Activated CD4-positive, alpha-beta memory T cell treated with anti-CD3 and anti-CD28 coated beads for 36 hours (primary cell): Measurements from ENCODE around the gene LDLRAD2. TPM values are rescaled to one million over a fixed set of nuclear protein-coding genes. Genes with fewer than 3 reads are reported as not detected.
A peak's percentile ranks its signal among the peaks of the same experiment; 100 is the strongest.
"Not testable (repeated sequence)": the region's sequence is repeated elsewhere in the genome, so short reads cannot be mapped to it uniquely, and the experiment has no call there.

Experiments used
- CTCF ChIA-PET: fragments of 350-600 bp; sonication (Branson Sonifier 250); formaldehyde crosslinking; loops from one replicate; lab custom pipeline; 2021; ENCODE audit warnings: antibody characterized with exemption, inconsistent platforms; lab: Charles Lee
- POLR2A ChIA-PET: fragments of 350-600 bp; sonication (Branson Sonifier 250); formaldehyde crosslinking; loops from one replicate; lab custom pipeline; 2021; ENCODE audit warnings: antibody characterized with exemption; lab: Charles Lee
- DNase-seq: peaks from one replicate; pipeline ENCODE4 v3.0.0-alpha.2; 2020
- H3K27ac Mint-ChIP-seq: one replicate; pipeline ENCODE4 v1.8.0; 2021; ENCODE audit warnings: mixed read lengths
- H3K27me3 Mint-ChIP-seq: one replicate; pipeline ENCODE4 v1.8.0; 2021; ENCODE audit warnings: mixed read lengths
- H3K36me3 Mint-ChIP-seq: one replicate; pipeline ENCODE4 v1.8.0; 2021; ENCODE audit warnings: mixed read lengths
- H3K4me1 Mint-ChIP-seq: one replicate; pipeline ENCODE4 v1.8.0; 2021; ENCODE audit warnings: low read depth, mixed read lengths
- H3K4me3 Mint-ChIP-seq: one replicate; pipeline ENCODE4 v1.8.0; 2021; ENCODE audit warnings: mild to moderate bottlenecking, mixed read lengths
- H3K9me3 Mint-ChIP-seq: one replicate; pipeline ENCODE4 v1.8.0; 2021; ENCODE audit warnings: mixed read lengths
- intact Hi-C: fragments of 100-400 bp; cut with micrococcal nuclease; formaldehyde crosslinking; loops from one replicate; pipeline ENCODE4 v1.15.1; 2023
- total RNA-seq, 2 experiments: library from RNA; stranded (reverse); gene quantifications; one replicate each; pipeline ENCODE4 v1.2.3, GENCODE V29; 2021

Gene LDLRAD2
- total RNA-seq, 2 experiments from 2014 or later: not detected

- POLR2A ChIA-PET: no interaction called here
- H3K4me1 Mint-ChIP-seq: peaks cover 56% of the 10 kb centered on the region
- CTCF ChIA-PET: no interaction called here
- peaks cover 10% of the 10 kb centered on the region for H3K36me3 Mint-ChIP-seq
- peaks cover 3% of the 10 kb centered on the region for H3K9me3 Mint-ChIP-seq
- peak overlapping the region; percentile 75 for H3K27ac Mint-ChIP-seq
- no peak for DNase-seq
- intact Hi-C loops: no loop called here
- H3K27me3 Mint-ChIP-seq: no peaks in the 10 kb centered on the region
- H3K4me3 Mint-ChIP-seq: no peak overlapping the region
Observed at GRCh38 chr1:21775550-21775914, 36.5 kb upstream of the LDLRAD2 start.

DNA sequence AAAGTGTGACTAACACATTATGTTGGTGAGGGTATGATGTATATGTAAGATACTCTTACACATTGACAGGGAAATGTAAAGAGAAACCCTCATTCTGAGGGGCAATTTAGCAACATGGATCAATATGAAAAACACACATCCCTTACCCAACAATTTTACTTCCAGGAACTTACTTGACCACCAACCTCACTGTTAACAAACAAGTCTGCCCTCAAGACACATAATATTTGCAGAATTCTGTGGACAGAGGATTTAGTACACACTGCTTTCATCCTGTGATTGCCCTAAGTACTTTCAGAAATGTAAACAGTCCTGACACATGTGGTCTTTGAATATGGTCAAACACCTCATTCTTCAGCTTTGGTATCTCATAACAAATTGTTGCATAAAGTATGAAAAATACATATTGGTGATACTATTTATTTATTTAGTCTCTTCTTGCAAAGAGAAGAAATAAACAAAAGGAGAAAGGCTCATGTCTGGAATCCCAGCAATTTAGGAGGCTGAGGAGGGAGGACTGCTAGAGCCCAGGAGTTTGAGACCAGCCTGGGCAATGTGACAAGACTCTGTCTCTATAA, 36.0 kb upstream of the LDLRAD2 start:
- no peak for DNase-seq
- H3K36me3 Mint-ChIP-seq: peaks cover 10% of the 10 kb centered on the region
- H3K9me3 Mint-ChIP-seq: peaks cover 3% of the 10 kb centered on the region
- CTCF ChIA-PET: no interaction called here
- no peak overlapping the region for H3K4me3 Mint-ChIP-seq
- no peaks in the 10 kb centered on the region for H3K27me3 Mint-ChIP-seq
- H3K4me1 Mint-ChIP-seq: peaks cover 56% of the 10 kb centered on the region
- peak overlapping the region; percentile 75 for H3K27ac Mint-ChIP-seq
- POLR2A ChIA-PET: no interaction called here
- intact Hi-C loops: no loop called here

DNA sequence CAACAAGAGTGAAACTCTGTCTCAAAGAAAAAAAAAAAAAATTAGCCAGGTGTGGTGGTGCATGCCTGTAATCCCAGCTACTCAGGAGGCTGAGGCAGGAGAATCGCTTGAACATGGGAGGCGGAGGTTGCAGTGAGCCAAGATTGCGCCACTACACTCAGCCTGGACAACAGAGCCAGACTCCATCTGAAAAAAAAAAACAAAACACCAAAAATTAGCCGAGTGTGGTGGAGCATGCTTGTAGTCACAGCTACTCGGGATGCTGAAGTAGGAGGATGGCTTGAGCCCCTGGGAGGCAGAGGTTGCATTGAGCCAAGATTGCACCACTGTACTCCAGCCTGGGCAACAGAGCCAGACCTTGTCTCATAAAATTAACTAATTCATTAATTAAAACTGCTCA, 35.1 kb upstream of the LDLRAD2 start:
- Mint-ChIP-seq H3K36me3 (peaks cover 10% of the 10 kb centered on the region), H3K4me1 (peaks cover 56% of the 10 kb centered on the region)
- DNase-seq, POLR2A ChIA-PET, H3K9me3 Mint-ChIP-seq, H3K27ac Mint-ChIP-seq, intact Hi-C loops, H3K27me3 Mint-ChIP-seq, H3K4me3 Mint-ChIP-seq, CTCF ChIA-PET: not testable (repeated sequence)

DNA sequence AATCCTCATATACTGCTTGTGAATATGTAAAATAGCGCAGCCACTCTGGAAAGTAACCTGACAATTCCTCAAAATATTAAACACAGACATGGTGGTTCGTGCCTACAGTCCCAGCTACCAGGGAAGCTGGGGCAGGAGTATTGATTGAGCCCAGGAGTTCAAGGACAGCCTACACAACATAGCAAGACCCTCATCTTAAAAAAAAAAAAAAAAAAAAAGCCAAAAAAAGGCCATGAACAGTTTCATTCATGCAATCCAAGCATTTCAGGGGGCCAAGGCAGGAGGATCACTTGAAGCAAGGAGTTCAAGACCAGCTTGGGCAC, 33.7 kb upstream of the LDLRAD2 start:
- intact Hi-C loops: no loop called here
- H3K27ac Mint-ChIP-seq: peak overlapping the region; percentile 78
- H3K4me3 Mint-ChIP-seq: peak overlapping the region; percentile 9
- H3K4me1 Mint-ChIP-seq: peaks cover 49% of the 10 kb centered on the region
- CTCF ChIA-PET: interaction anchor here (0.6 kb wide), 1 partner anchor 32 kb away, joined by 3 read pairs; no protein-coding TSS in a partner anchor
- no peaks in the 10 kb centered on the region for H3K27me3 Mint-ChIP-seq
- DNase-seq: no peak
- POLR2A ChIA-PET: no interaction called here
- H3K9me3 Mint-ChIP-seq: peaks cover 3% of the 10 kb centered on the region
- peaks cover 12% of the 10 kb centered on the region for H3K36me3 Mint-ChIP-seq

DNA sequence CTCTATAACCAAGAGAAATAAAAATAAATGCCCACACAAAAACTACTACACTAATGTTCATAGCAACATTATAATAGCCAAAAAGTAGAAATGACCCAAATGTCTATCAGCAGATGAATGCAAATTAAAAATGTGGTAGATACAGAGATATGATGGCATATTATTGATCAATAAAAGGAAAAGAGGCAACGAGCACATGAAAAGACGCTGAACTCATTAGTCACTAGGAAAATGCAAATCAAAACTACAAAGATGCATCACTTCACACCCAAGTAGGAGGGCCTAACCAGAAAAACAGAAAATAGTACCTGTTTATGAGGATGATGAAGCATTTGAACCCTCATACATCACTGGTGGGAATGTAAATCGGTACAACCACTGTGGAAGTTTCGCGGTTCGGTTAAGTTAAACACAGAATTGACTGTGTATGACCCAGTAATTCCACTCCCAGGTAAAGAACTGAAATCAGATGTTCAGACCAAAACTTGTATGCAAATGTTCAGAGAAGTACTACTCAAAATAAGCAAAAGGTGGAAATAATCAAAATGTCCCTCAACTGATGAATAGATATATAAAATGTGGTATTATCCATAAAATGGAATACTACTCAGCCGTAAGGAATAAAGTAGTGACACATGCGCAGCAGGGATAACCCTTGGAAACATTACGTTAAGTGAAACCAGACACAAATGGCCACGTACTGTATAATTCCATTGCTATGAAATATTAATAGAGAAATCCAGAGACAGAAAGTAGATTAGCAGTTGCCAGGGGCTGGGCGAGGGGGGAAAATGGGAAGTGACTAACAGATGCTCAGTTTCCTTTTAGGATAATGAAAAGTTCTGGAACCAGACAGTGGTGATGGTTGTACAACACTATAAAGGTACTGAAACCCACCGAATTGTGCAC, 32.2 kb upstream of the LDLRAD2 start:
- H3K36me3 Mint-ChIP-seq: peaks cover 12% of the 10 kb centered on the region
- intact Hi-C loops: loop anchor here (1.0 to 5.0 kb wide), 3 partner anchors 14 to 603 kb away; partner anchors contain the start of gene EIF4G3
- ChIA-PET POLR2A (no interaction called here), CTCF (no interaction called here)
- H3K9me3 Mint-ChIP-seq: peaks cover 3% of the 10 kb centered on the region
- H3K4me3 Mint-ChIP-seq: peak overlapping the region; percentile 74
- peak; percentile 76 for DNase-seq
- peak overlapping the region; percentile 95 for H3K27ac Mint-ChIP-seq
- H3K27me3 Mint-ChIP-seq: no peaks in the 10 kb centered on the region
- H3K4me1 Mint-ChIP-seq: peaks cover 48% of the 10 kb centered on the region

DNA sequence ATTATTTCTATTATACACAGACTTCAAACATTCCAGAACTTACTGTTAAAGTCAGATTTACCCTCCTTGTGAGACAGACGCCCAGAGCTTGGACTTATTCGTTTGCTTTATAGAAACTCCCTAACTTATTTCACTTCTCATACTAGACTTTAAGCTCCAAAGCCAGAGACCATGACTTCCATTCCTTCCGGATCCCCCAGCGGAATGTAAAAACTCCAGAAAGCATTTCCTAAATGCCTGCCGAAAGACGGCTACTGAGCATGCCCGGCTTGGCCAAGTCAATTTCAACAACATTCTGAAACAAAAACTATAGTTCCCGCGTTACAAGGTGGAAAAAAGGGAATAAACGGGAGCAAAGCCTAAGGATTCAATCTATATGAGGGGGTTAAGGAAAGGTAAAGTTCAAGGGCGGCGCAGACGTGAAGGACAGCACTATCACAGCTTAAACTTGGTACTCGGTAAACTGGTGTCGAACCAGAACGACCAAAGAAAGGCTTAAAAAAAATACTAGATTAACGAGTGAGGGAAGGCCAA, 30.2 kb upstream of the LDLRAD2 start:
- CTCF ChIA-PET: interaction anchor here (0.7 to 2.1 kb wide), 10 partner anchors 33 to 242 kb away, joined by 3 to 9 read pairs (median 3); no protein-coding TSS in a partner anchor
- peaks cover 31% of the 10 kb centered on the region for H3K4me1 Mint-ChIP-seq
- intact Hi-C loops: loop anchor here (5.0 kb wide), 2 partner anchors 125 to 605 kb away; partner anchors contain the start of gene EIF4G3
- POLR2A ChIA-PET: interaction anchor here (0.5 to 3.2 kb wide), 11 partner anchors 13 to 620 kb away, joined by 3 to 23 read pairs (median 4); partner anchors contain the start of gene CDC42
- peaks cover 11% of the 10 kb centered on the region for H3K36me3 Mint-ChIP-seq
- H3K27me3 Mint-ChIP-seq: no peaks in the 10 kb centered on the region
- H3K9me3 Mint-ChIP-seq: peaks cover 3% of the 10 kb centered on the region
- peak overlapping the region; percentile 94 for H3K4me3 Mint-ChIP-seq
- no peak for DNase-seq
- peak overlapping the region; percentile 97 for H3K27ac Mint-ChIP-seq

- Mint-ChIP-seq H3K4me1 (peaks cover 25% of the 10 kb centered on the region), H3K36me3 (peaks cover 11% of the 10 kb centered on the region), H3K27ac (peak overlapping the region; percentile 97), H3K4me3 (peak overlapping the region; percentile 94), H3K27me3 (no peaks in the 10 kb centered on the region), H3K9me3 (peaks cover 3% of the 10 kb centered on the region)
- POLR2A ChIA-PET: interaction anchor here (0.9 to 3.2 kb wide), 10 partner anchors 13 to 489 kb away, joined by 3 to 23 read pairs (median 5); partner anchors contain the start of gene CDC42
- CTCF ChIA-PET: interaction anchor here (0.7 to 2.1 kb wide), 9 partner anchors 34 to 241 kb away, joined by 3 to 9 read pairs (median 3); no protein-coding TSS in a partner anchor
- intact Hi-C loops: loop anchor here (5.0 kb wide), 2 partner anchors 125 to 605 kb away; partner anchors contain the start of gene EIF4G3
- DNase-seq: peak; percentile 73
Observed at GRCh38 chr1:21782349-21782867, 29.7 kb upstream of the LDLRAD2 start.

DNA sequence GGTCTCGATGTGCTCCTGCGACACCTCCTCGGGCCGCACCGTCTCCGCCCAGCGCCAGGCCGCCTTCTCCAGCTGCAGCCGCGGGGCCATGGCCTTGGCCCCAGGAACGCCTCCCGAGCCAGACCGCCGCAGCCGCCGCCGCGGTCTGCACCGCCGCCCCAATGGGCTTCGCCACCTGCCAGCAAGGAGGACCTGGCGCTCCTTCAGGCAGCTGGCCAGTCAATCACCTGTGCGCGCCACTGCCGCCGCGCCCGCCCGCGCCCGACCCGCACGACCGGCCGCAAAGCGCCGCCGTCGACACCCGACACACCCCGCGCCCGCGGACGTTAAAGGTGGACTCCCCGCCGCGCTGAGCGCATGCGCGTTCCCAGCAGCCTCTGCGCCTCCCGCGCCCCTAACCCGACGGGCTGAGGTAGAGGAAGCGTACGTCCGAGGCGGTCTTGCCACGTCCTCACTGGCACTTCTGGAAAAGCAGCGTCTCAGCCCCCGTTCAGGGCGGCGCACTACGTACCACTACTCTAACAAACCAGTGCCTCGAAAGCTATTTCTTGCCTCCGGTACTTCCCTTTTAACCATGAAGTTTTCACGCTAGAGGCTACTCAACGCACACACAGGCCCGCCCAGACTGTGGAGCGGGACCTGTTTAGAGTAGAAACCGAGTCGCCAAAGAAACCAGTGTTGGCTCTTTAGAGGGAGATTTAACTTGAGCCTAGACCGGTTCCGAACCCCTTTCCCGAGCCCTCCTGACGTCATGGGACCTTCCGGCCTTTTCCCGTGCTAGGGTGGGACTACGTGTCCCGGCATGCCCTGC, 29.0 kb upstream of the LDLRAD2 start, which contains the start of gene USP48:
Gene USP48, minus strand, starts transcription at position 282 of the 811 bp plus-strand sequence. Its CDS starts 192 bp downstream, at position 90.
- H3K27ac Mint-ChIP-seq: peak within 1 kb of the TSS; percentile 97
- peaks cover 10% of the 10 kb centered on the region for H3K36me3 Mint-ChIP-seq
- H3K4me1 Mint-ChIP-seq: peaks cover 21% of the 10 kb centered on the region
- ChIA-PET POLR2A (interaction anchor here (0.5 to 3.2 kb wide), 11 partner anchors 16 to 270 kb away, joined by 3 to 23 read pairs (median 3); partner anchors contain the start of gene CDC42), CTCF (interaction anchor here (0.7 to 2.1 kb wide), 6 partner anchors 34 to 241 kb away, joined by 3 to 9 read pairs (median 4); no protein-coding TSS in a partner anchor)
- DNase-seq: peak; percentile 98
- H3K9me3 Mint-ChIP-seq: peaks cover under 1% of the 10 kb centered on the region
- H3K27me3 Mint-ChIP-seq: no peaks in the 10 kb centered on the region
- peak within 1 kb of the TSS; percentile 94 for H3K4me3 Mint-ChIP-seq
- intact Hi-C loops: loop anchor here (1.0 to 5.0 kb wide), 4 partner anchors 126 to 606 kb away; partner anchors contain the start of gene EIF4G3

DNA sequence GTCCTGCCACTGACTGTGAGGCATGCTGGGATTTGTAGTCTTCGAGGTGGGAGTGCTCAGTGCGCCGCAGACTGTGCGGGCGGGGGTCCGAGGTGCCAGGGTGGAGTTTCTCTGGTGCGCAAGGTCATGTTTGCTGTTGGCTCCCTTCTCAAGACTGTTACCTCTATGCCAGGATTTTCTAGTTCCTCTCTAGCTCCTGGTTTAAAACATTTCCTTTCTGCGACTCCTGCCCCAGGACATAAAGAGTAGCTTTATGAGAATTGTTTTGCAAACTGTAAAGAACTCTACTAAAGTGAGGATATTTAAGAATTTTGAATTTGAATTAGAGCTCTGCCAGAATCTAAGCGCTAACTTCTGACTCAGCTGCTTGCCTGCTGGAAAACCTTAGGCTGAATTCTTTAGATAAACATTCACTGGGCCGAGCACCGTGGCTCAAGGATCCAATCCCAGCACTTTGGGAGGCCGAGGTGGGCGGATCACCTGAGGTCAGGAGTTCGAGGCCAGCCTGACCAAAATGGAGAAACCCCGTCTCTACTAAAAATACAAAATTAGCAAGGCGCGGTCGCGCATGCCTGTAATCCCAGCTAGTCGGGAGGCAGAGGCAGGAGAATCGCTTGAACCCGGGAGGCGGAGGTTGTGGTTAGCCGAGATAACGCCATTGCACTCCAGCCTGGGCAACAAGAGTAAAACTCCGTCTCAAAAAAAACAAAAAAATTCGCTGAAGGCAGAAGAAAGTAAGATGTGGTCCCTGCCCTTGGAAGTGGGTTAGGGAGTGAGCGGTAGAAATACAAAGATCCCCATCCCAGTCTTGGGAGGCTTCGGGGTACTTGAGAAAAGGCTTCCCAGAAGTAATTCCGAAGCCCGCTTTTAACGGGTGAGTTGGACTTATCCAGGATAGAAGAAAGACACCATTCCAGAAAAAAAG, 28.1 kb upstream of the LDLRAD2 start:
- ChIA-PET CTCF (interaction anchor here (0.7 kb wide), 1 partner anchor 226 kb away, joined by 3 read pairs; no protein-coding TSS in a partner anchor), POLR2A (interaction anchor here (0.6 to 3.2 kb wide), 6 partner anchors 18 to 269 kb away, joined by 3 to 23 read pairs (median 5); partner anchors contain the start of gene CDC42)
- intact Hi-C loops: loop anchor here (1.0 to 5.0 kb wide), 4 partner anchors 127 to 607 kb away; partner anchors contain the start of gene EIF4G3
- DNase-seq: no peak
- peak overlapping the region; percentile 97 for H3K27ac Mint-ChIP-seq
- no peaks in the 10 kb centered on the region for H3K27me3 Mint-ChIP-seq
- H3K4me3 Mint-ChIP-seq: peak overlapping the region; percentile 94
- peaks cover 18% of the 10 kb centered on the region for H3K4me1 Mint-ChIP-seq
- no peaks in the 10 kb centered on the region for H3K9me3 Mint-ChIP-seq
- peaks cover 7% of the 10 kb centered on the region for H3K36me3 Mint-ChIP-seq

DNA sequence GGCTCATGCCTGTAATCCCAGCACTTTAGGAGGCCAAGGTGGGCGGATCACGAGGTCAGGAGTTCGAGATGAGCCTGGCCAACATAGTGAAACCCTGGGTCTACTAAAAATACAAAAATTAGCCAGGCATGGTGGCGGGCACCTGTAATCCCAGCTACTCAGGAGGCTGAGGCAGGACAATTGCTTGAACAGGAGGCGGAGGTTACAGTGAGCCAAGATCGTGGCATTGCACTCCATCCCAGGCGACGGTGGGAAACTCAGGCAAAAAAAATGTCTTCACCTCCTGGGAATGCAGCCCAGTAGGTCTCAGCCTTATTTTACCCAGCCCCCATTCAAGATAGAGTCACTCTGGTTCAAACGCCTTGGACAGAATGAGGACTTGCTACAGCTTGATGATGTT, 26.3 kb upstream of the LDLRAD2 start:
- POLR2A ChIA-PET, CTCF ChIA-PET, DNase-seq, H3K27me3 Mint-ChIP-seq, H3K4me1 Mint-ChIP-seq, intact Hi-C loops, H3K9me3 Mint-ChIP-seq, H3K4me3 Mint-ChIP-seq, H3K36me3 Mint-ChIP-seq: not testable (repeated sequence)
- H3K27ac Mint-ChIP-seq: peak overlapping the region; percentile 23
